Astrocyte (in vitro differentiated cells and primary cell): ENCODE results near the gene BRI3.

Source experiments
- EZH2 ChIP-seq: IDR thresholded peaks from 2 replicates; pipeline ENCODE4 v1.6.1; 2012; ENCODE audit warnings: mild to moderate bottlenecking, low read length, inconsistent platforms; ENCODE audit not compliant: insufficient read depth
- TF ChIP-seq, protein P1 (sequence below): IDR thresholded peaks from 2 replicates; pipeline ENCODE4 v1.5.1; 2011; ENCODE audit warnings: low read depth, mild to moderate bottlenecking, inconsistent platforms, low read length, moderate library complexity; ENCODE audit not compliant: insufficient read depth

DNA sequence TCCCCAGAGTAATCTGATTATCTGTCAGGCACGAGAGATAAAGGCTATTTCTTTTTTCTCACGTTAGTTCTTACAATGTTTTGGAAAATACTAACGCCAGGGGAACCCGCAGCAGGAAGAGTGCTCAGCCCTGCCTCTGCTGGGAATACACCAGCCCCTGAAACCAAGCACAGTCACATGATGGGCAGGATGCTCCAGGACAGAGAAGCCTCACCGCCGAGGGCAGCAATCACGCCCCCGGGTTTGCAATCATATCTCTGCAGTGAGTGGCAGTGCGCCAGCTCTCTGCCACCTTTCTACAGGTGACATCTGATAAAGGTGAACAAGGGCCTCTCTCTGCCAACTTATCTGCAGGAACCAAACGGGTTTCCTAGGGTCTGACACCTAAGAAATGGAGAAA lies 39.8 kb downstream of the BRI3 start:
- TF ChIP-seq, protein P1, sequence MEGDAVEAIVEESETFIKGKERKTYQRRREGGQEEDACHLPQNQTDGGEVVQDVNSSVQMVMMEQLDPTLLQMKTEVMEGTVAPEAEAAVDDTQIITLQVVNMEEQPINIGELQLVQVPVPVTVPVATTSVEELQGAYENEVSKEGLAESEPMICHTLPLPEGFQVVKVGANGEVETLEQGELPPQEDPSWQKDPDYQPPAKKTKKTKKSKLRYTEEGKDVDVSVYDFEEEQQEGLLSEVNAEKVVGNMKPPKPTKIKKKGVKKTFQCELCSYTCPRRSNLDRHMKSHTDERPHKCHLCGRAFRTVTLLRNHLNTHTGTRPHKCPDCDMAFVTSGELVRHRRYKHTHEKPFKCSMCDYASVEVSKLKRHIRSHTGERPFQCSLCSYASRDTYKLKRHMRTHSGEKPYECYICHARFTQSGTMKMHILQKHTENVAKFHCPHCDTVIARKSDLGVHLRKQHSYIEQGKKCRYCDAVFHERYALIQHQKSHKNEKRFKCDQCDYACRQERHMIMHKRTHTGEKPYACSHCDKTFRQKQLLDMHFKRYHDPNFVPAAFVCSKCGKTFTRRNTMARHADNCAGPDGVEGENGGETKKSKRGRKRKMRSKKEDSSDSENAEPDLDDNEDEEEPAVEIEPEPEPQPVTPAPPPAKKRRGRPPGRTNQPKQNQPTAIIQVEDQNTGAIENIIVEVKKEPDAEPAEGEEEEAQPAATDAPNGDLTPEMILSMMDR = no peak
- no peak for TF ChIP-seq EZH2
